Progenitor cell of endocrine pancreas (in vitro differentiated cells): ENCODE data around the gene PTGIS. TPM values are rescaled to one million over a fixed set of nuclear protein-coding genes. Genes with fewer than 3 reads are reported as not detected.
A peak's percentile ranks its signal among the peaks of the same experiment; 100 is the strongest.

Experiments
- DNase-seq: peaks from one replicate; pipeline ENCODE4 v3.0.0; 2021; ENCODE audit warnings: low spot score; ENCODE audit not compliant: unreplicated experiment
- H3K27ac Mint-ChIP-seq: 2 replicates; pipeline ENCODE4 v1.8.0; 2021; ENCODE audit warnings: mild to moderate bottlenecking, moderate library complexity, mixed read lengths
- H3K27me3 Mint-ChIP-seq: 2 replicates; pipeline ENCODE4 v1.8.0; 2021; ENCODE audit warnings: mixed read lengths
- H3K36me3 Mint-ChIP-seq: 2 replicates; pipeline ENCODE4 v1.8.0; 2022; ENCODE audit warnings: mixed read lengths; ENCODE audit not compliant: insufficient read depth
- H3K4me1 Mint-ChIP-seq: 2 replicates; pipeline ENCODE4 v1.8.0; 2021; ENCODE audit warnings: low read depth, mixed read lengths
- H3K4me3 Mint-ChIP-seq: 2 replicates; pipeline ENCODE4 v1.8.0; 2021; ENCODE audit warnings: low read depth, mild to moderate bottlenecking, moderate library complexity, mixed read lengths
- H3K9me3 Mint-ChIP-seq: 2 replicates; pipeline ENCODE4 v1.8.0; 2021; ENCODE audit warnings: low read depth, mixed read lengths
- CTCF ChIP-seq: fragments of 200-600 bp; sonication (generic); IDR thresholded peaks from one replicate; pipeline ENCODE4 v1.5.0; 2021; ENCODE audit warnings: antibody characterized with exemption, mild to moderate bottlenecking; ENCODE audit not compliant: unreplicated experiment
- total RNA-seq: library from RNA; stranded (reverse); gene quantifications from 2 replicates; pipeline ENCODE4 v1.2.1, GENCODE V29; 2021

The PTGIS gene
- total RNA-seq, 1 donor from 2014 or later = 19.3 TPM

- no peak overlapping the region for H3K27ac Mint-ChIP-seq
- H3K4me3 Mint-ChIP-seq = no peak overlapping the region
- no peak for TF ChIP-seq CTCF
- DNase-seq = no peak
- H3K9me3 Mint-ChIP-seq = no peaks in the 10 kb centered on the region
- H3K27me3 Mint-ChIP-seq = no peaks in the 10 kb centered on the region
- H3K36me3 Mint-ChIP-seq = peaks cover 1% of the 10 kb centered on the region
- no peaks in the 10 kb centered on the region for H3K4me1 Mint-ChIP-seq
These were observed 56.0 kb downstream of the PTGIS start for GRCh38 chr20:49511788-49512525.

GRCh38 chr20:49510562-49511122, 57.3 kb downstream of the PTGIS start:
- no peak overlapping the region for H3K27ac Mint-ChIP-seq

DNA sequence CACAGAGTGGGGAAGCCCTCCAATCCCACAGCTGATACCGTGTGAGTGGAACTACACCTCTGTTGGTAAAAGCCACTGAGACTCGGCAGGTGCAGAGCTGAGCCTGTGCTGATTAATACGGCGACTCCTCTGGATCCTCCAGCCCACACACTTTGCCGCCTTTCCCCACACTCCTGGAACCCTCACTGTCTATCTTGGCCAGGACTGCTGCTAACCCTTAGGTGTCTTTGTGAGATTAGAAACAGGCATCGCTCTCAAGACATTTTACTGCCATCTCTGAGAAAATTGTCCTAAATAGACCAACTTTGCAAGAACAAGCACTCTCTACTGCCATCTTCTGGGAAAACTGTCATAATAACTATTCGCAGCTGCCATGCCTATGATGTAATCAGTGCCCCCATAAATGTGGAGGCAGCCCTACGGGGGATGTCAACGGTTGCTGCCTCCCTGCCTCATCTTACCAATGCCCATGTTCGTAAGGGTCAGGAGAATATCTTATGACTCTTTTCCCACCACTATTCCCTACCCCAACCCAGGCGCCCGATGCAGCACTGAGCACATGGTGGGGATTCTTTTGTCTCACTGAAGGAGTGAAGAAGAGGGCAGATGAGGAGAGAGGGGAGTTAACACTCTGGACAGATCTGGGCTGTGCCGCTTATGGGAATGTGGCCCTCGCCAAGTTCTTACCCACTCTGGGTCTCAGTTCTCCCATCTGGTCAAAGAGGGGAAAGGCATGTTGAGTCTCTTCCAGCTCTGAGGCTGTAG, 59.3 kb downstream of the PTGIS start:
- no peak overlapping the region for H3K27ac Mint-ChIP-seq
- peak; percentile 63 for TF ChIP-seq CTCF
- H3K36me3 Mint-ChIP-seq = no peaks in the 10 kb centered on the region
- no peak for DNase-seq
- H3K9me3 Mint-ChIP-seq = no peaks in the 10 kb centered on the region
- H3K4me3 Mint-ChIP-seq = no peak overlapping the region
- H3K4me1 Mint-ChIP-seq = no peaks in the 10 kb centered on the region
- no peaks in the 10 kb centered on the region for H3K27me3 Mint-ChIP-seq

More at GRCh38 chr20:49510562-49511122, 57.3 kb downstream of the PTGIS start:
- no peaks in the 10 kb centered on the region for H3K27me3 Mint-ChIP-seq
- peaks cover 1% of the 10 kb centered on the region for H3K36me3 Mint-ChIP-seq
- no peaks in the 10 kb centered on the region for H3K4me1 Mint-ChIP-seq
- DNase-seq = no peak
- no peak overlapping the region for H3K4me3 Mint-ChIP-seq
- H3K9me3 Mint-ChIP-seq = no peaks in the 10 kb centered on the region
- no peak for TF ChIP-seq CTCF

- H3K27ac Mint-ChIP-seq = no peak overlapping the region
- TF ChIP-seq CTCF = no peak
- no peaks in the 10 kb centered on the region for H3K4me1 Mint-ChIP-seq
- no peaks in the 10 kb centered on the region for H3K27me3 Mint-ChIP-seq
- H3K4me3 Mint-ChIP-seq = no peak overlapping the region
- H3K36me3 Mint-ChIP-seq = no peaks in the 10 kb centered on the region
- no peaks in the 10 kb centered on the region for H3K9me3 Mint-ChIP-seq
- DNase-seq = no peak
These were observed 60.0 kb downstream of the PTGIS start for GRCh38 chr20:49507741-49508434.

DNA sequence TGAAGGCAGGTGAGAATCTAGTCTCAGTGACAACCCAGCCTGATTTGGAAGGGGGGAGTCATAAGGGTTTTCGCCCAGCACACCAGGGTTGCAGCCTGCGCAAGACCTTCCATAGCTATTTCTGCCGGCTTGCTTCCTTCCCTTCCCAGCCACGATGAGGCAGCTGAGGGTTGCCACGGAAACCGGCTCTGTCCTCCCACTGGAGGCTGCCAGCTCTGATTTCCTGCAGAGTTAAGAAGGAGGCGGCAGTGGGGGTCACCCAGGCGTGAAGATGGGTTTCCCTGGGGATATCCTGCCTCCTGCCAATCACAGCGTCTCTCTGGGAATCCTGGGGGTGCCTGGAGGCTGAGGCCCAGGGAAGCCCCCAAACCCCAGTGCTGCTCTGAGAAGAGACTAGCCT, 62.4 kb downstream of the PTGIS start:
- H3K27me3 Mint-ChIP-seq = no peaks in the 10 kb centered on the region
- DNase-seq = no peak
- no peaks in the 10 kb centered on the region for H3K4me1 Mint-ChIP-seq
- H3K36me3 Mint-ChIP-seq = no peaks in the 10 kb centered on the region
- no peak overlapping the region for H3K27ac Mint-ChIP-seq
- no peak for TF ChIP-seq CTCF
- no peak overlapping the region for H3K4me3 Mint-ChIP-seq
- no peaks in the 10 kb centered on the region for H3K9me3 Mint-ChIP-seq
